ENCODE measurements around the gene C3. TPM values are rescaled to one million over a fixed set of nuclear protein-coding genes. Genes with fewer than 3 reads are reported as not detected.

C3 gene
- total RNA-seq, 1 experiment from 2014 or later, result not detected

GRCh38 chr19:6739883-6740588 lies 19.6 kb upstream of the C3 start:
- no peak for DNase-seq
- Histone ChIP-seq H3K27me3 (ENCODE audit: low read length) (no peaks in the 10 kb centered on the region), H3K27ac (ENCODE audit: low read length) (0 out of 2 replicates have a peak overlapping the region, but pooled peaks have one; percentile 39), H3K4me3 (ENCODE audit: low read length) (peak overlapping the region; percentile 81), H3K4me1 (ENCODE audit: low read length) (peaks cover 45% of the 10 kb centered on the region), H3K79me2 (ENCODE audit: low read length) (0 out of 2 replicates have a peak, but pooled peaks cover 3% of the 10 kb centered on the region), H3K36me3 (ENCODE audit: insufficient read depth, low read length) (no peaks in the 10 kb centered on the region), H3K4me2 (ENCODE audit: low read depth, low read length, poor library complexity, severe bottlenecking) (peak overlapping the region; percentile 81), H2AFZ (ENCODE audit: low read length) (no peak overlapping the region), H3K9me2 (replicated peaks; ENCODE audit: insufficient read depth, low read length) (no peaks in the 10 kb centered on the region), H3K9ac (ENCODE audit: low read length) (peak overlapping the region; percentile 78), H3K9me3 (ENCODE audit: low read length) (no peaks in the 10 kb centered on the region), H4K20me1 (ENCODE audit: insufficient read depth, low read depth, low read length) (no peaks in the 10 kb centered on the region)

GRCh38 chr19:6739390-6739882 lies 19.0 kb upstream of the C3 start, which contains the start of gene TRIP10:
Gene TRIP10 (plus strand): TSS chr19:6739680. CDS start chr19:6739762, 82 bp downstream.
- H4K20me1 ChIP-seq (ENCODE audit: insufficient read depth, low read depth, low read length), result no peaks in the 10 kb centered on the region
- peak within 1 kb of the TSS; percentile 81 for H3K4me2 ChIP-seq (ENCODE audit: low read depth, low read length, poor library complexity, severe bottlenecking)
- H3K4me3 ChIP-seq (ENCODE audit: low read length), result peak within 1 kb of the TSS; percentile 81
- 0 out of 2 replicates have a peak, but pooled peaks cover 3% of the 10 kb centered on the region for H3K79me2 ChIP-seq (ENCODE audit: low read length)
- no peaks in the 10 kb centered on the region for H3K36me3 ChIP-seq (ENCODE audit: insufficient read depth, low read length)
- no peaks in the 10 kb centered on the region for H3K27me3 ChIP-seq (ENCODE audit: low read length)
- peak within 1 kb of the TSS; percentile 6; the same call in 1 of the 2 replicates for H2AFZ ChIP-seq (ENCODE audit: low read length)
- peak within 1 kb of the TSS; percentile 78 for H3K9ac ChIP-seq (ENCODE audit: low read length)
- peaks cover 45% of the 10 kb centered on the region for H3K4me1 ChIP-seq (ENCODE audit: low read length)
- peak within 1 kb of the TSS; percentile 39 for H3K27ac ChIP-seq (ENCODE audit: low read length)
- no peaks in the 10 kb centered on the region for H3K9me3 ChIP-seq (ENCODE audit: low read length)
- no peaks in the 10 kb centered on the region for H3K9me2 ChIP-seq (replicated peaks; ENCODE audit: insufficient read depth, low read length)
- DNase-seq, result peak; percentile 91

GRCh38 chr19:6738787-6739389 lies 18.4 kb upstream of the C3 start:
- Histone ChIP-seq H4K20me1 (ENCODE audit: insufficient read depth, low read depth, low read length) (no peaks in the 10 kb centered on the region), H3K79me2 (ENCODE audit: low read length) (0 out of 2 replicates have a peak, but pooled peaks cover 3% of the 10 kb centered on the region), H3K4me2 (ENCODE audit: low read depth, low read length, poor library complexity, severe bottlenecking) (peak overlapping the region; percentile 54), H2AFZ (ENCODE audit: low read length) (peak overlapping the region; percentile 6; the same call in 1 of the 2 replicates), H3K9me3 (ENCODE audit: low read length) (no peaks in the 10 kb centered on the region), H3K27me3 (ENCODE audit: low read length) (no peaks in the 10 kb centered on the region), H3K9me2 (replicated peaks; ENCODE audit: insufficient read depth, low read length) (no peaks in the 10 kb centered on the region), H3K27ac (ENCODE audit: low read length) (0 out of 2 replicates have a peak overlapping the region, but pooled peaks have one; percentile 12), H3K4me1 (ENCODE audit: low read length) (peaks cover 45% of the 10 kb centered on the region), H3K9ac (ENCODE audit: low read length) (peak overlapping the region; percentile 38; the same call in 1 of the 2 replicates), H3K4me3 (ENCODE audit: low read length) (peak overlapping the region; percentile 15; the same call in 1 of the 2 replicates), H3K36me3 (ENCODE audit: insufficient read depth, low read length) (no peaks in the 10 kb centered on the region)
- peak; percentile 47 for DNase-seq

GRCh38 chr19:6737873-6738786 lies 17.7 kb upstream of the C3 start:
- Histone ChIP-seq H3K27me3 (ENCODE audit: low read length) (no peaks in the 10 kb centered on the region), H2AFZ (ENCODE audit: low read length) (peak overlapping the region; percentile 16; the same call in 1 of the 2 replicates), H3K79me2 (ENCODE audit: low read length) (0 out of 2 replicates have a peak, but pooled peaks cover 3% of the 10 kb centered on the region), H4K20me1 (ENCODE audit: insufficient read depth, low read depth, low read length) (no peaks in the 10 kb centered on the region), H3K9me3 (ENCODE audit: low read length) (no peaks in the 10 kb centered on the region), H3K4me2 (ENCODE audit: low read depth, low read length, poor library complexity, severe bottlenecking) (peak overlapping the region; percentile 64), H3K27ac (ENCODE audit: low read length) (peak overlapping the region; percentile 45), H3K4me3 (ENCODE audit: low read length) (peak overlapping the region; percentile 45; the same call in 1 of the 2 replicates), H3K36me3 (ENCODE audit: insufficient read depth, low read length) (no peaks in the 10 kb centered on the region), H3K4me1 (ENCODE audit: low read length) (peaks cover 45% of the 10 kb centered on the region), H3K9ac (ENCODE audit: low read length) (peak overlapping the region; percentile 50), H3K9me2 (replicated peaks; ENCODE audit: insufficient read depth, low read length) (no peaks in the 10 kb centered on the region)
- peak; percentile 91 for DNase-seq

GRCh38 chr19:6737284-6737872 lies 16.9 kb upstream of the C3 start, which contains the start of gene GPR108:
Gene GPR108 (minus strand): TSS chr19:6737580. CDS start chr19:6737576, 4 bp downstream.
- Histone ChIP-seq H3K79me2 (ENCODE audit: low read length) (0 out of 2 replicates have a peak, but pooled peaks cover 3% of the 10 kb centered on the region), H3K9me2 (replicated peaks; ENCODE audit: insufficient read depth, low read length) (no peaks in the 10 kb centered on the region), H2AFZ (ENCODE audit: low read length) (peak within 1 kb of the TSS; percentile 80), H4K20me1 (ENCODE audit: insufficient read depth, low read depth, low read length) (no peaks in the 10 kb centered on the region), H3K4me3 (ENCODE audit: low read length) (peak within 1 kb of the TSS; percentile 74), H3K27me3 (ENCODE audit: low read length) (no peaks in the 10 kb centered on the region), H3K36me3 (ENCODE audit: insufficient read depth, low read length) (no peaks in the 10 kb centered on the region), H3K27ac (ENCODE audit: low read length) (peak within 1 kb of the TSS; percentile 75), H3K9ac (ENCODE audit: low read length) (peak within 1 kb of the TSS; percentile 93), H3K9me3 (ENCODE audit: low read length) (no peaks in the 10 kb centered on the region), H3K4me1 (ENCODE audit: low read length) (peaks cover 45% of the 10 kb centered on the region), H3K4me2 (ENCODE audit: low read depth, low read length, poor library complexity, severe bottlenecking) (peak within 1 kb of the TSS; percentile 83)
- peak; percentile 100 for DNase-seq

- no peaks in the 10 kb centered on the region for H3K27me3 ChIP-seq (ENCODE audit: low read length)
- H3K4me1 ChIP-seq (ENCODE audit: low read length), result peaks cover 45% of the 10 kb centered on the region
- H3K4me2 ChIP-seq (ENCODE audit: low read depth, low read length, poor library complexity, severe bottlenecking), result peak overlapping the region; percentile 83
- H3K27ac ChIP-seq (ENCODE audit: low read length), result peak overlapping the region; percentile 75
- 0 out of 2 replicates have a peak overlapping the region, but pooled peaks have one; percentile 80 for H2AFZ ChIP-seq (ENCODE audit: low read length)
- DNase-seq, result no peak
- no peaks in the 10 kb centered on the region for H3K9me2 ChIP-seq (replicated peaks; ENCODE audit: insufficient read depth, low read length)
- H4K20me1 ChIP-seq (ENCODE audit: insufficient read depth, low read depth, low read length), result no peaks in the 10 kb centered on the region
- H3K9me3 ChIP-seq (ENCODE audit: low read length), result no peaks in the 10 kb centered on the region
- peak overlapping the region; percentile 74 for H3K4me3 ChIP-seq (ENCODE audit: low read length)
- H3K79me2 ChIP-seq (ENCODE audit: low read length), result 0 out of 2 replicates have a peak, but pooled peaks cover 3% of the 10 kb centered on the region
- peak overlapping the region; percentile 93 for H3K9ac ChIP-seq (ENCODE audit: low read length)
- H3K36me3 ChIP-seq (ENCODE audit: insufficient read depth, low read length), result no peaks in the 10 kb centered on the region
Measured at GRCh38 chr19:6736917-6737283, 16.4 kb upstream of the C3 start.

GRCh38 chr19:6736169-6736916 lies 15.9 kb upstream of the C3 start:
- peak overlapping the region; percentile 83 for H3K4me2 ChIP-seq (ENCODE audit: low read depth, low read length, poor library complexity, severe bottlenecking)
- H3K9me3 ChIP-seq (ENCODE audit: low read length), result no peaks in the 10 kb centered on the region
- H3K27me3 ChIP-seq (ENCODE audit: low read length), result no peaks in the 10 kb centered on the region
- peaks cover 43% of the 10 kb centered on the region for H3K4me1 ChIP-seq (ENCODE audit: low read length)
- peak overlapping the region; percentile 74 for H3K4me3 ChIP-seq (ENCODE audit: low read length)
- peak; percentile 86 for DNase-seq
- no peaks in the 10 kb centered on the region for H3K36me3 ChIP-seq (ENCODE audit: insufficient read depth, low read length)
- H3K9me2 ChIP-seq (replicated peaks; ENCODE audit: insufficient read depth, low read length), result no peaks in the 10 kb centered on the region
- H2AFZ ChIP-seq (ENCODE audit: low read length), result peak overlapping the region; percentile 63; the same call in 1 of the 2 replicates
- peak overlapping the region; percentile 93 for H3K9ac ChIP-seq (ENCODE audit: low read length)
- no peaks in the 10 kb centered on the region for H4K20me1 ChIP-seq (ENCODE audit: insufficient read depth, low read depth, low read length)
- H3K27ac ChIP-seq (ENCODE audit: low read length), result peak overlapping the region; percentile 75
- 0 out of 2 replicates have a peak, but pooled peaks cover 3% of the 10 kb centered on the region for H3K79me2 ChIP-seq (ENCODE audit: low read length)

Measured in Karpas-422 (cell line).